GM18526 (cell line): Measurements from ENCODE around the gene DNAH14.

Source experiments
- POLR2A ChIP-seq: IDR thresholded peaks from 3 replicates; pipeline ENCODE4 v1.6.1; 2011; ENCODE audit not compliant: insufficient read length; ENCODE audit errors: extremely low read depth

DNAH14 gene

GRCh38 chr1:224929335-224930237 lies at the start of gene DNAH14:
Gene DNAH14 (plus strand): TSS chr1:224929675. CDS start chr1:224952703, 23,028 bp downstream.
- no peak for TF ChIP-seq POLR2A

DNA sequence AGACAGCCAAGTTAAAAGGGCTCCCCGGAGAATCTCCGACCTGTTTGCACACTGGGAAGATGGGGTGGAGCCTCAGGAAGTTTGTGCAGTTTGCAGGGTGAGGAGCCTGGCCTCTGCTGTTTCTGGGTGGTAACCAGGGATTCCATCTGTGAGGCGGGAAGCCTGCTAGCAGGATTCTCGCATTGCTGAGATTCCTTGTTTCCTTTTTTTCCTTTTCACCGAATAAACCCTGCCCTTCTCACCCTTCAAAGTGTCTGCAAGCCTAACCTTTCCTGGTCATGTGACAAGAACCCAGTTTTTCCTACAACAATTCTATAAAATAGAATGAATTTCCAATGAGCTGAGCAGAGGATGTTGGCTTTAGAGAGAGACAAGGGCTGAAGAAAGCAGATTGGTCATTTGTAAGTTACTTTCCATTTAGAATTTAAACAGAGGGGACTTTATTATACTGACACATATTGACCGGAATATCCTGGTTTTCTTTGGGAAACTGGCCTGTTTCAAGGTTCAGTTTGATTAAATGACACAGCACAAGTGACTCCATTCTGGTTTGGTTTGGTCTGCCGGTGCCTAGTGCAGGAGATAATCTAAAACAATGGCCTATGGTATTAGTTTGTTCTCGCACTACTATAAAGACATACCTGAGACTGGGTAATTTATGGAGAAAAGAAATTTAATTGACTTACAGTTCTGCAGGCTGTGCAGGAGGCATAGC lies 48.7 kb upstream of the DNAH14 start:
- TF ChIP-seq POLR2A = no peak

DNA sequence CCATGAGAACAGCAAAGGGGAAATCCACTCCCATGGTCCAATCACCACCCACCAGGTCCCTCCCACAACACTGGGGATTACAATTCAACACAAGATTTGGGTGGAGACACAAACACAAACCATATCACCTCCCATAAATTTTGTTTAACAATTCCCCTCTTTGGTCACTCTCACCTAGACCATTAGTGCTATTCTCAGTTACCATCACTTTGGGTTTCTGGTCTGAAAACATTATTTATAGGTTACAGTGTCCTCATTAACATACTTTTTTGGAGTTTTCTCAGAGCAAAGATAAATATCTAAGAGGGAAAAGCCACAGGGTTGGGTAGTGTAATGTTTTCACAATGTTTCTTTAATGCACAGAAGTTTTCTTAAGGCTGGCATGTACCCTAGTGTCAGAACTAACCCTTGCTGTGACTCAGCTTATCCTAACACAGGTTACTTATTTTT lies 47.7 kb upstream of the DNAH14 start:
- TF ChIP-seq POLR2A = no peak

GRCh38 chr1:224882264-224882663 lies 47.2 kb upstream of the DNAH14 start:
- TF ChIP-seq POLR2A = no peak

DNA sequence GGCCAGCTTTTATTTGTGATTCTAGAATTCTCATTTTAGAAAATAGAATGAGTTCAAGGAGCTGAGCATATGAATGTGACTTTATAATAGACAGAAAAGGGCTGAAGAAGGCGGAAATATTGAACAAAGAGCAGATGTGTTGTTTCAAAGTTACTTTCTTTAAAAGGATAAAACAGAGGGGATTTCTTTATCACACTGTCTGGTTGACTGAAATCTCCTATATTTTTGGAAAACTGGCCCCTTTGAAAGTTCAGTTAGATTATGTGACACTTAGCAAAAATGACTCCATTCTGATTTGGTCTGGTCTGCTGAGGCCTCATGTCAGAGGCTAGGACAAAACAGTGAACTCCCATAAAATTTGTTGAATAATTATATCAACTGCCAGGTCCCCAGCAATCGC lies 46.4 kb upstream of the DNAH14 start:
- no peak for TF ChIP-seq POLR2A

DNA sequence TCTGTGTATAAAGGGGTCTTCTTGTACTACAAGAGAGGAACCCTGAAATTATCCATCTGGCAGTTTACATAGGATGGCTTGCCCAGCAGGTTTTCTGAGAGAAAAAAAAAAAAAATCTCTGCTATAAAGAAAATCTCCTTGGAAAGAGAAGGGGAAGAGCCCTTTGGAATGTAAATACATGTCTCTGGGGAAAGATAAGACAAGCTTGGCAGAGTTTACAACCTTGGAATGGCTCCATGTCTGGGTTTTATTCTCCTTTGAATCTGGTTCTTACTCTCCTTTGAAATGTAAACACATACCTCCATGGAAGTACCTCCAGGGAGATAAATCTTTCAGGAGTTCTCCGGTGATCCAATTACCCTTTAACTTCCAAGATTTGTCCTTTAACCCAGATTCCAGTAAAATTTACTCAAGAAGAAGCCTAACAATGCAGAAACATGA lies 45.1 kb upstream of the DNAH14 start:
- no peak for TF ChIP-seq POLR2A

DNA sequence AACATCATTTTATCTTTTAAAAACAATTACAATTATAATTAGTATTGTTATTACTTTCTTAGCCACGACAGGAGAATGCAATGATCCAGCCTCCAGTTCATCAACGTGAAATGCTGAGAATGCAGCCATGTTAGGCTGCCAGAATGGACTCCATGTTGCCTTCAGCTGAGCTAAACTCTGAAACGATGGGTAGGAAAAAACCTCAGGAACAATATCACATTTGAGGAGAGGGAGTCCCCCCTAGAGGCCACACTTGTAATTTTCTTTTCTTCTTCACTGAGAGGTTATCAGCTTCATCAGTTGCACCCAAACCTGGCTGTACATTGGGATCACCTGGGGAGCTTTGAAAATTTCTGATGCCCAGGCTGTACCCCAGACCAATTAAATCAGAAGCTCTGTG lies 34.6 kb upstream of the DNAH14 start:
- no peak for TF ChIP-seq POLR2A

GRCh38 chr1:224896130-224896781 lies 33.2 kb upstream of the DNAH14 start:
- no peak for TF ChIP-seq POLR2A

GRCh38 chr1:224897529-224898327 lies 31.7 kb upstream of the DNAH14 start:
- no peak for TF ChIP-seq POLR2A

- no peak for TF ChIP-seq POLR2A
Observed at GRCh38 chr1:224898937-224899336, 30.5 kb upstream of the DNAH14 start.

DNA sequence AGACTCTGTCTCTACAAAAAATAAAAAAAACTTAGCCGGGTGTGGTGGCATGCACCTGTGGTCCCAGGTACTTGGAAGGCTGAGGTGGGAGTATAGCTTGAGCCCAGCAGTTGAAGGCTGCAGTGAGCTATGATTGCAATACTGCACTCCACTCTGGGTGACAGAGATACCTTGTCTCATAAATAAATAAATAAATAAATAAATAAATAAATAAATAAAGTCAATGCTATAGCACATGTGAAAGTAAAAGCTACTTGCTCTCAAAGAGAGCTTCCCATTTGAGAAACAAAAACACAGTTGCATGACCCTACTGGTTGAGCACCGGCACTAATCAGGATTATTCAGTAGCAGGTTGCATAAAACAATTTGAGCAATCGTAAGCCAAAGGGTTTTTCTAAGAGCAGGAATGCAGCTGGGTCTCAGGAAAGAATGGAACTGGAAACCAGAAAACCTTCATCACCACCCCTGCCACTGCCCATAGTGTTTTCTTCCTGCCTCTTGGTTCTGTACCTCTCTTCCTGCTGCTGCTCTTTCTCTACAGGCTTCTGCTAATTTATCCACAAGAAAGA lies 29.3 kb upstream of the DNAH14 start:
- TF ChIP-seq POLR2A = no peak

DNA sequence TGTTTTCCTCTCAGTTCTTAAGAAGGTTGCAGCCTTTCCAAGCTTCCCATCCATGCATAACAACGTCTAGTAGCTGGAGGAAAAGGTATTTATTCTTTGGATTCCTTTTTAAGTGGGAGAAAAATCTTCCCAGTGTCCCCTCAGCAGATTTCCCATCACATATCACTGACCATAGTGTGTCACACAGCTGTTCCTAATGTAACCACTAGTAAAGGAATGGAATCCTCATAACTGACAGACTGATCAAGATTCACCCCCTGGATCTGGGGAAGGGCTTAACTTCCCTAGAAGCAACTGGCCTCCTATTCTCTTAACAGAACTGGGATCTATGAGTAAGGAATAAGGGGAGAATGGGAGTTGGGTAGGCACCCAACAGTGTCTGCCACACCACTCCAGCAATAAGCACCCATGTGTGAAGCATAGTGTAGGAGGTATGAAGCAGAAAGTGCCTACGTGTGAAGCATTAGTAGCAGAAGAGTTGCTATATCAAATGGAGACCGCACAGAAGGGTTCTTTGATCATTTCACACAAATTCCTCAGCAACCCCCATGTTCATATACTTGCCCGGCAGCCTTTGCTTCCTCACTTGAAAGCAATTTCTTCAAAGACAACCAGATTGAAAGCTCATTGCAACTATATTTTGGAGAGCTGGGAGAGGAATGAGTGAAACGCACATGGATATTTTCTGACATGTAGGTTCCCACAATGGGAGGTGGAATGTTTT lies 28.2 kb upstream of the DNAH14 start:
- TF ChIP-seq POLR2A = no peak

- TF ChIP-seq POLR2A = no peak
Observed at GRCh38 chr1:224903955-224904354, 25.5 kb upstream of the DNAH14 start.

DNA sequence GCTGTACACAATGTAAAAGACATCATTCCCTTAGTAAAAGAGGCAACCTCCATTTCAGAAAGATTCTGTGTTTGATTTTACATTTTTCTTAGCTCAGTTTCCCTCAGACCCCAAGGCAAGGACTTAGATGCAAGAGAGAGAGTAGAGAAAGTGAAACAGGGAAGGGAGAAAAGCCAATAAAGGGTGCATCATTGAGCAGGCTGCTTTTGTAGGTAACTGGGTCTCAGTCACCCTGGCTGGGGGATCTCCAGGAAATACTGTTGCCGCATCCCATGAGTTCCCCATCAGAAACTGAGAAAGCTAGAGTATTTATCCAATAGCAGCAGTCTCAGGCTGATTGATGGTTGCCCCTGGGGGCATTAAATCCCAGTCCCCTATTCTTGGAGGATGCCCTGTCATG lies 23.1 kb upstream of the DNAH14 start:
- TF ChIP-seq POLR2A = no peak

DNA sequence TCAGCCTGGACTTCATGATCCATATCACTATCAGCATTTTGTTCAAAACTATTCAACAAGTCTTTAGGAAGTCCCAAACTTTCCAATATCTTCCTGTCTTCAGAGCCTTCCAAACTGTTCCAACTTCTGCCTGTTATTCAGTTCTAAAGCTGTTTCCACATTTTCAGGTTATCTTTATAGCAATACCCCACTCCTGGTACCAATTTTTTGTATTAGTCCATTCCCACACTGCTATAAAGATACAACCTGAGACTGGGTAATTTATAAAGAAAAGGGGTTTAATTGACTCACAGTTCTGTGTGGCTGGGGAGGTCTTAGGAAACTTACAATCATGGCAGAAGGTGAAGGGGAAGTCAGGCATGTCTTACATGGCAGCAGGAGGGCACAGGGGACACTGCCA lies 18.3 kb upstream of the DNAH14 start:
- TF ChIP-seq POLR2A = no peak
